Progenitor cell of endocrine pancreas (in vitro differentiated cells): ENCODE data around the gene PTH2. TPM values are rescaled to one million over a fixed set of nuclear protein-coding genes. Genes with fewer than 3 reads are reported as not detected.

ENCODE experiments used
- DNase-seq: peaks from one replicate; pipeline ENCODE4 v3.0.0; 2021; ENCODE audit warnings: low spot score; ENCODE audit not compliant: unreplicated experiment
- H3K27ac Mint-ChIP-seq: 2 replicates; pipeline ENCODE4 v1.8.0; 2021; ENCODE audit warnings: mild to moderate bottlenecking, moderate library complexity, mixed read lengths
- H3K27me3 Mint-ChIP-seq: 2 replicates; pipeline ENCODE4 v1.8.0; 2021; ENCODE audit warnings: mixed read lengths
- H3K36me3 Mint-ChIP-seq: 2 replicates; pipeline ENCODE4 v1.8.0; 2022; ENCODE audit warnings: mixed read lengths; ENCODE audit not compliant: insufficient read depth
- H3K4me1 Mint-ChIP-seq: 2 replicates; pipeline ENCODE4 v1.8.0; 2021; ENCODE audit warnings: low read depth, mixed read lengths
- H3K4me3 Mint-ChIP-seq: 2 replicates; pipeline ENCODE4 v1.8.0; 2021; ENCODE audit warnings: low read depth, mild to moderate bottlenecking, moderate library complexity, mixed read lengths
- H3K9me3 Mint-ChIP-seq: 2 replicates; pipeline ENCODE4 v1.8.0; 2021; ENCODE audit warnings: low read depth, mixed read lengths
- CTCF ChIP-seq: fragments of 200-600 bp; sonication (generic); IDR thresholded peaks from one replicate; pipeline ENCODE4 v1.5.0; 2021; ENCODE audit warnings: antibody characterized with exemption, mild to moderate bottlenecking; ENCODE audit not compliant: unreplicated experiment
- total RNA-seq: library from RNA; stranded (reverse); gene quantifications from 2 replicates; pipeline ENCODE4 v1.2.1, GENCODE V29; 2021

The PTH2 gene
- total RNA-seq, 1 donor from 2014 or later = not detected

GRCh38 chr19:49423985-49424303 is 703 bp upstream of the PTH2 start:
- Mint-ChIP-seq H3K36me3 (no peaks in the 10 kb centered on the region), H3K27me3 (peaks cover 94% of the 10 kb centered on the region), H3K9me3 (no peaks in the 10 kb centered on the region), H3K4me1 (peaks cover 12% of the 10 kb centered on the region), H3K4me3 (no peak overlapping the region), H3K27ac (no peak overlapping the region)
- no peak for DNase-seq
- no peak for TF ChIP-seq CTCF

- H3K9me3 Mint-ChIP-seq = no peaks in the 10 kb centered on the region
- TF ChIP-seq CTCF = peak; percentile 59
- H3K27me3 Mint-ChIP-seq = peaks cover 94% of the 10 kb centered on the region
- no peak overlapping the region for H3K27ac Mint-ChIP-seq
- H3K4me3 Mint-ChIP-seq = no peak overlapping the region
- no peak for DNase-seq
- no peaks in the 10 kb centered on the region for H3K36me3 Mint-ChIP-seq
- peaks cover 8% of the 10 kb centered on the region for H3K4me1 Mint-ChIP-seq
Measured at GRCh38 chr19:49422407-49423070, 702 bp downstream of the PTH2 start.

- TF ChIP-seq CTCF = no peak
- no peaks in the 10 kb centered on the region for H3K36me3 Mint-ChIP-seq
- H3K4me1 Mint-ChIP-seq = peaks cover 7% of the 10 kb centered on the region
- H3K9me3 Mint-ChIP-seq = no peaks in the 10 kb centered on the region
- DNase-seq = no peak
- no peak overlapping the region for H3K27ac Mint-ChIP-seq
- H3K27me3 Mint-ChIP-seq = peaks cover 95% of the 10 kb centered on the region
- H3K4me3 Mint-ChIP-seq = no peak overlapping the region
Measured at GRCh38 chr19:49421878-49422202, 1.4 kb downstream of the PTH2 start.

- H3K4me1 Mint-ChIP-seq = peaks cover 6% of the 10 kb centered on the region
- peak; percentile 65 for DNase-seq
- H3K27ac Mint-ChIP-seq = no peak overlapping the region
- no peaks in the 10 kb centered on the region for H3K9me3 Mint-ChIP-seq
- no peaks in the 10 kb centered on the region for H3K36me3 Mint-ChIP-seq
- TF ChIP-seq CTCF = no peak
- H3K4me3 Mint-ChIP-seq = no peak overlapping the region
- peaks cover 95% of the 10 kb centered on the region for H3K27me3 Mint-ChIP-seq
Measured at GRCh38 chr19:49421039-49421877, 2.0 kb downstream of the PTH2 start.

GRCh38 chr19:49420227-49420626 is 3.0 kb downstream of the PTH2 start:
- H3K4me1 Mint-ChIP-seq = peaks cover 1% of the 10 kb centered on the region
- no peaks in the 10 kb centered on the region for H3K36me3 Mint-ChIP-seq
- no peak overlapping the region for H3K27ac Mint-ChIP-seq
- H3K9me3 Mint-ChIP-seq = no peaks in the 10 kb centered on the region
- H3K4me3 Mint-ChIP-seq = no peak overlapping the region
- H3K27me3 Mint-ChIP-seq = peaks cover 88% of the 10 kb centered on the region
- DNase-seq = no peak
- TF ChIP-seq CTCF = no peak
